HG02885 (cell line): ENCODE measurements around the gene CMSS1.
A peak's percentile ranks its signal among the peaks of the same experiment; 100 is the strongest.

Experiments used
- ATAC-seq: cut with Tn5 transposase; IDR thresholded peaks from one replicate; pipeline ENCODE4 v1.9.1; 2021; ENCODE audit warnings: mild to moderate bottlenecking; ENCODE audit not compliant: unreplicated experiment, poor library complexity

CMSS1 gene

GRCh38 chr3:100117093-100117492 is 299.4 kb downstream of the CMSS1 start:
- ATAC-seq, result no peak

- ATAC-seq, result no peak
Observed at GRCh38 chr3:100120012-100120411, 302.4 kb downstream of the CMSS1 start.

GRCh38 chr3:100120693-100121092 is 303.0 kb downstream of the CMSS1 start:
- ATAC-seq, result no peak

- ATAC-seq, result no peak
Observed at GRCh38 chr3:100122321-100122720, 304.7 kb downstream of the CMSS1 start.

- ATAC-seq, result no peak
Observed at GRCh38 chr3:100123112-100123511, 305.4 kb downstream of the CMSS1 start.

- no peak for ATAC-seq
Observed at GRCh38 chr3:100124201-100124761, 306.6 kb downstream of the CMSS1 start.

GRCh38 chr3:100125161-100125938 is 307.7 kb downstream of the CMSS1 start:
- no peak for ATAC-seq

- no peak for ATAC-seq
Observed at GRCh38 chr3:100127792-100128191, 310.1 kb downstream of the CMSS1 start.

- ATAC-seq, result no peak
Observed at GRCh38 chr3:100128565-100128964, 310.9 kb downstream of the CMSS1 start.

GRCh38 chr3:100129941-100130340 is 312.3 kb downstream of the CMSS1 start:
- ATAC-seq, result no peak

GRCh38 chr3:100131241-100131640 is 313.6 kb downstream of the CMSS1 start:
- no peak for ATAC-seq

- no peak for ATAC-seq
Observed at GRCh38 chr3:100136921-100137320, 319.3 kb downstream of the CMSS1 start.

GRCh38 chr3:100140976-100141375 is 323.3 kb downstream of the CMSS1 start:
- no peak for ATAC-seq

- ATAC-seq, result no peak
Observed at GRCh38 chr3:100141586-100141985, 323.9 kb downstream of the CMSS1 start.

- ATAC-seq, result peak; percentile 98
Observed at GRCh38 chr3:100144255-100144866, 326.7 kb downstream of the CMSS1 start.

- ATAC-seq, result no peak
Observed at GRCh38 chr3:100149130-100149529, 331.5 kb downstream of the CMSS1 start.

GRCh38 chr3:100149713-100150415 is 332.2 kb downstream of the CMSS1 start:
- ATAC-seq, result no peak

GRCh38 chr3:100150473-100150872 is 332.8 kb downstream of the CMSS1 start:
- no peak for ATAC-seq

- ATAC-seq, result no peak
Observed at GRCh38 chr3:100151024-100151707, 333.5 kb downstream of the CMSS1 start.

GRCh38 chr3:100154171-100154570 is 336.5 kb downstream of the CMSS1 start:
- ATAC-seq, result no peak
